Neural cell (in vitro differentiated cells): Measurements from ENCODE around the gene RBMS3. TPM values are rescaled to one million over a fixed set of nuclear protein-coding genes. Genes with fewer than 3 reads are reported as not detected.

Experiments
- H2AFZ ChIP-seq: fragments of 200-600, 300-800 bp; sonication (generic), shearing (Covaris generic); 2 replicates; pipeline ENCODE4 v1.6.0; 2014; ENCODE audit warnings: low read depth, mild to moderate bottlenecking, antibody characterized with exemption, low read length, moderate library complexity
- H3F3A ChIP-seq: fragments of 200-600 bp; shearing (Covaris generic); 2 replicates; pipeline ENCODE4 v1.6.1; 2016; ENCODE audit warnings: mild to moderate bottlenecking, moderate library complexity, mixed read lengths, antibody characterized with exemption, low read length; ENCODE audit not compliant: insufficient read depth, poor library complexity, severe bottlenecking
- H3K27ac ChIP-seq: fragments of 200-600, 300-800 bp; sonication (generic), shearing (Covaris generic); 2 replicates; pipeline ENCODE4 v1.5.1; 2014; ENCODE audit warnings: mild to moderate bottlenecking, low read length, moderate library complexity
- H3K27me3 ChIP-seq: fragments of 300-800, 200-600 bp; sonication (generic), shearing (Covaris generic); 2 replicates; pipeline ENCODE4 v1.6.0; 2014; ENCODE audit warnings: mild to moderate bottlenecking, low read depth, low read length, moderate library complexity; ENCODE audit not compliant: insufficient read depth
- H3K36me3 ChIP-seq: fragments of 300-800, 200-600 bp; sonication (generic), shearing (Covaris generic); 2 replicates; pipeline ENCODE4 v1.5.1; 2014; ENCODE audit warnings: mild to moderate bottlenecking, antibody characterized with exemption, low read length, moderate library complexity; ENCODE audit not compliant: insufficient read depth
- H3K4me2 ChIP-seq: fragments of 300-800, 200-600 bp; sonication (generic), shearing (Covaris generic); 2 replicates; pipeline ENCODE4 v1.6.0; 2014; ENCODE audit warnings: mild to moderate bottlenecking, low read length
- H3K4me3 ChIP-seq: fragments of 300-800, 200-600 bp; sonication (generic), shearing (Covaris generic); 2 replicates; pipeline ENCODE4 v1.5.1; 2014; ENCODE audit warnings: mild to moderate bottlenecking, low read length, moderate library complexity
- H3K79me2 ChIP-seq: fragments of 200-600 bp; shearing (Covaris generic); replicated peaks from 2 replicates; pipeline ENCODE4 v1.6.0; 2014; ENCODE audit warnings: mild to moderate bottlenecking, low read length, moderate library complexity; ENCODE audit not compliant: insufficient read depth
- H3K9ac ChIP-seq: fragments of 300-800, 200-600 bp; sonication (generic), shearing (Covaris generic); 2 replicates; pipeline ENCODE4 v1.6.1; 2016; ENCODE audit warnings: mild to moderate bottlenecking, low read length, mixed read lengths
- H3K9me2 ChIP-seq: fragments of 200-600 bp; shearing (Covaris generic); 2 replicates; pipeline ENCODE4 v1.6.1; 2016; ENCODE audit warnings: mild to moderate bottlenecking, low read length, mixed read lengths; ENCODE audit not compliant: insufficient read depth
- H3K9me3 ChIP-seq: fragments of 200-600, 300-800 bp; sonication (generic), shearing (Covaris generic); 2 replicates; pipeline ENCODE4 v1.6.1; 2016; ENCODE audit warnings: mild to moderate bottlenecking, mixed run types, low read length, moderate library complexity, mixed read lengths
- H4K20me1 ChIP-seq: fragments of 200-600 bp; shearing (Covaris generic); 2 replicates; pipeline ENCODE4 v1.6.1; 2016; ENCODE audit warnings: mild to moderate bottlenecking, mixed run types; ENCODE audit not compliant: insufficient read depth
- EP300 ChIP-seq: fragments of 450-650 bp; conservative IDR thresholded peaks from 2 replicates; pipeline ENCODE4 v1.6.1; 2014; ENCODE audit warnings: antibody characterized with exemption, mild to moderate bottlenecking, moderate library complexity; ENCODE audit not compliant: poor library complexity, severe bottlenecking
- EZH2 ChIP-seq: fragments of 200-600, 300-800 bp; shearing (Covaris generic), sonication (generic); IDR thresholded peaks from 2 replicates; pipeline ENCODE4 v1.6.1; 2014; ENCODE audit warnings: antibody characterized with exemption, low read length, borderline replicate concordance, mild to moderate bottlenecking; ENCODE audit not compliant: insufficient read depth, poor library complexity, severe bottlenecking
- MXI1 ChIP-seq: fragments of 450-650 bp; conservative IDR thresholded peaks from 2 replicates; pipeline ENCODE4 v1.6.1; 2014; ENCODE audit warnings: antibody characterized with exemption, mild to moderate bottlenecking; ENCODE audit not compliant: poor library complexity, severe bottlenecking
- POLR2AphosphoS5 ChIP-seq: IDR thresholded peaks from 2 replicates; pipeline ENCODE4 v1.6.1; 2012
- RAD21 ChIP-seq: fragments of 450-650 bp; conservative IDR thresholded peaks from 2 replicates; pipeline ENCODE4 v1.6.1; 2014; ENCODE audit warnings: antibody characterized with exemption, mild to moderate bottlenecking, moderate library complexity
- SMC3 ChIP-seq: fragments of 450-650 bp; conservative IDR thresholded peaks from 2 replicates; pipeline ENCODE4 v1.6.1; 2014; ENCODE audit warnings: antibody characterized with exemption, mild to moderate bottlenecking, moderate library complexity; ENCODE audit not compliant: poor library complexity
- TAF1 ChIP-seq: IDR thresholded peaks from 2 replicates; pipeline ENCODE4 v1.6.1; 2012; ENCODE audit warnings: low read depth
- polyA plus RNA-seq: library from polyadenylated mRNA; depleted of rRNA; stranded (reverse); fragments of >200 nt; gene quantifications from 2 replicates; pipeline ENCODE4 v1.2.3, GENCODE V29; 2014
- TF ChIP-seq, protein P1 (sequence below): fragments of 450-650 bp; IDR thresholded peaks from 2 replicates; pipeline ENCODE4 v1.5.1; 2014; ENCODE audit warnings: antibody characterized with exemption, mild to moderate bottlenecking, moderate library complexity; ENCODE audit not compliant: poor library complexity, severe bottlenecking
- TF ChIP-seq, protein P2 (sequence below): IDR thresholded peaks from 2 replicates; pipeline ENCODE4 v1.6.1; 2012; ENCODE audit warnings: borderline replicate concordance

RBMS3 gene
- polyA plus RNA-seq, 1 donor from 2014 or later = 0.53 TPM

DNA sequence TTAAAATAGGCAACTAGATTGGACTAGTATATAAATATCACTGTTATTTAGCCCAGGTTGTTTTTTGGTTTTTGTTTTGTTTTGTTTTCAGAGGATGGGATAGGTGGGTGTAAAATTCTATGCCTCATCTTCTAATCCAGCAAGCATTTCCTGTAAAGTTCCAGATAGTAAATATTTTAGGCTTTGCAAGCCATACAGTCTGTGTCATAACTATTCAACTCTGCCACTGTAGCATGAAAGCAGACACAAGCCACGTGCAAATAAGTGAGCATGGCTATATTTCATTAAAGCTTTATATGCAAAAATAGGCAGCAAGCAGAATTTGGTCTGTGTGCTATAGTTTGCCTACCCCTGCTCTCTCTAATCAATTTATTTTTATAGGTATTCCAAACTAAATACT is 668.3 kb downstream of the RBMS3 start:
- H3K4me2 ChIP-seq = no peak overlapping the region
- H3K27me3 ChIP-seq = no peaks in the 10 kb centered on the region
- no peaks in the 10 kb centered on the region for H3K79me2 ChIP-seq
- H3F3A ChIP-seq = no peaks in the 10 kb centered on the region
- H3K9me2 ChIP-seq = no peaks in the 10 kb centered on the region
- no peaks in the 10 kb centered on the region for H3K36me3 ChIP-seq
- TF ChIP-seq, protein P1, sequence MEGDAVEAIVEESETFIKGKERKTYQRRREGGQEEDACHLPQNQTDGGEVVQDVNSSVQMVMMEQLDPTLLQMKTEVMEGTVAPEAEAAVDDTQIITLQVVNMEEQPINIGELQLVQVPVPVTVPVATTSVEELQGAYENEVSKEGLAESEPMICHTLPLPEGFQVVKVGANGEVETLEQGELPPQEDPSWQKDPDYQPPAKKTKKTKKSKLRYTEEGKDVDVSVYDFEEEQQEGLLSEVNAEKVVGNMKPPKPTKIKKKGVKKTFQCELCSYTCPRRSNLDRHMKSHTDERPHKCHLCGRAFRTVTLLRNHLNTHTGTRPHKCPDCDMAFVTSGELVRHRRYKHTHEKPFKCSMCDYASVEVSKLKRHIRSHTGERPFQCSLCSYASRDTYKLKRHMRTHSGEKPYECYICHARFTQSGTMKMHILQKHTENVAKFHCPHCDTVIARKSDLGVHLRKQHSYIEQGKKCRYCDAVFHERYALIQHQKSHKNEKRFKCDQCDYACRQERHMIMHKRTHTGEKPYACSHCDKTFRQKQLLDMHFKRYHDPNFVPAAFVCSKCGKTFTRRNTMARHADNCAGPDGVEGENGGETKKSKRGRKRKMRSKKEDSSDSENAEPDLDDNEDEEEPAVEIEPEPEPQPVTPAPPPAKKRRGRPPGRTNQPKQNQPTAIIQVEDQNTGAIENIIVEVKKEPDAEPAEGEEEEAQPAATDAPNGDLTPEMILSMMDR = no peak
- TF ChIP-seq EZH2 = no peak
- no peak overlapping the region for H3K4me3 ChIP-seq
- H3K9ac ChIP-seq = no peak overlapping the region
- H3K27ac ChIP-seq = no peak overlapping the region
- H2AFZ ChIP-seq = no peak overlapping the region
- H3K9me3 ChIP-seq = no peaks in the 10 kb centered on the region
- H4K20me1 ChIP-seq = no peaks in the 10 kb centered on the region

DNA sequence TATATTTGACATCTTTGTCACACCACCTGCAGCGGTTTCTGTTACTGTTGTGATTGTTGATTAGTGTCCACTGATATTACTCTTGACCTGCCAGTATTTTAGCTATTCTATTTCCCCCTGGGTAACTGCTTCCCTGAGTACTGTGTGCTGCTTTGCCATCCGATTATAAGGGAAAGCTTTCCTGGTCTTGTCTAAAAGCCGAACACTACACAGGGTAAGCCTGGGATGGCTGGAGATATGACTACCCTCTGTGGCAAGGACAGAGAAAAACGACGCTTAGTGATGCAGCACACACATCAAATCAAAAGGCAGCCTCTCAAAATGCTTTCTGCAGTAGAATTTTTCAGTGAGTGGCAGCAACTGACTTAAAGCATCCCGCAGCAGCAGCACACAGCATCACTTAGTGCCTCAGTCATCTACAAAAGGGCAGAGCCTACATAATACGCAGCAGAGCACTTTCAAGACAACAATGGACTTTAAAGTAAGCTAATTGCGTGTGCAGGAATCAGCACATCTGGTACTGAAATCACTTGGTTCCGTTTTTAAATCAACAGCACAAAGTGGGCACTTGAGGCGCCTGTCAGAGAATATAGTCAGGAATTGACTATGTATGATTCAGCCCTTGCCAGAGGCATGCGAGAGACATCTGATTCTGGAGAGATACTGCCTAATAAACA is 669.2 kb downstream of the RBMS3 start:
- H3K36me3 ChIP-seq = no peaks in the 10 kb centered on the region
- H3K9me2 ChIP-seq = no peaks in the 10 kb centered on the region
- no peak overlapping the region for H3K4me2 ChIP-seq
- no peaks in the 10 kb centered on the region for H3K79me2 ChIP-seq
- no peaks in the 10 kb centered on the region for H3F3A ChIP-seq
- no peak overlapping the region for H3K4me3 ChIP-seq
- H3K27ac ChIP-seq = no peak overlapping the region
- H4K20me1 ChIP-seq = no peaks in the 10 kb centered on the region
- H3K9me3 ChIP-seq = no peaks in the 10 kb centered on the region
- no peak overlapping the region for H3K9ac ChIP-seq
- no peak overlapping the region for H2AFZ ChIP-seq
- peak; percentile 21 for TF ChIP-seq POLR2AphosphoS5
- no peak for TF ChIP-seq SMC3
- TF ChIP-seq EP300 = peak; percentile 43
- H3K27me3 ChIP-seq = no peaks in the 10 kb centered on the region

DNA sequence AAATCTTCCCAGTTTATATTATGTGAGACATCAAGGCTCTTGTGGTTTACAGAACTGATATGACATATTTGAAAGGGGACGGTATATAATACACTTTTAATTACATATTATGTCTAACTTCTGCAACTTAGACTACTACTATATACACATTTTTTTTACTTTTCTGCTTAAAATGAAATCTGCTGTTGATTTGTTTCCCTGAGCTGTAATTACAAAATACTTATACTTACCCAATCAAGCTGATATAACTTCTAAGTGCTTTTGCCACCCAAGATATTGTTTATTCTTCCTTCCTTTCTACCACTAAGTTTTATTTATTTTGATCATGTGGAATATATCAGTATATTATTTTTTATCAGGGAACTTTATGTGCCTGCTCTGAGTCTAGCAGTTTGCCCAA is 671.6 kb downstream of the RBMS3 start:
- no peak overlapping the region for H3K4me2 ChIP-seq
- no peaks in the 10 kb centered on the region for H3K36me3 ChIP-seq
- no peaks in the 10 kb centered on the region for H3K9me2 ChIP-seq
- H3K9ac ChIP-seq = no peak overlapping the region
- no peaks in the 10 kb centered on the region for H3K9me3 ChIP-seq
- H3K27ac ChIP-seq = no peak overlapping the region
- no peak overlapping the region for H2AFZ ChIP-seq
- H4K20me1 ChIP-seq = no peaks in the 10 kb centered on the region
- TF ChIP-seq RAD21 (no peak), MXI1 (no peak), SMC3 (no peak), EZH2 (no peak), TAF1 (no peak), POLR2AphosphoS5 (no peak), EP300 (no peak)
- TF ChIP-seq, protein P2, sequence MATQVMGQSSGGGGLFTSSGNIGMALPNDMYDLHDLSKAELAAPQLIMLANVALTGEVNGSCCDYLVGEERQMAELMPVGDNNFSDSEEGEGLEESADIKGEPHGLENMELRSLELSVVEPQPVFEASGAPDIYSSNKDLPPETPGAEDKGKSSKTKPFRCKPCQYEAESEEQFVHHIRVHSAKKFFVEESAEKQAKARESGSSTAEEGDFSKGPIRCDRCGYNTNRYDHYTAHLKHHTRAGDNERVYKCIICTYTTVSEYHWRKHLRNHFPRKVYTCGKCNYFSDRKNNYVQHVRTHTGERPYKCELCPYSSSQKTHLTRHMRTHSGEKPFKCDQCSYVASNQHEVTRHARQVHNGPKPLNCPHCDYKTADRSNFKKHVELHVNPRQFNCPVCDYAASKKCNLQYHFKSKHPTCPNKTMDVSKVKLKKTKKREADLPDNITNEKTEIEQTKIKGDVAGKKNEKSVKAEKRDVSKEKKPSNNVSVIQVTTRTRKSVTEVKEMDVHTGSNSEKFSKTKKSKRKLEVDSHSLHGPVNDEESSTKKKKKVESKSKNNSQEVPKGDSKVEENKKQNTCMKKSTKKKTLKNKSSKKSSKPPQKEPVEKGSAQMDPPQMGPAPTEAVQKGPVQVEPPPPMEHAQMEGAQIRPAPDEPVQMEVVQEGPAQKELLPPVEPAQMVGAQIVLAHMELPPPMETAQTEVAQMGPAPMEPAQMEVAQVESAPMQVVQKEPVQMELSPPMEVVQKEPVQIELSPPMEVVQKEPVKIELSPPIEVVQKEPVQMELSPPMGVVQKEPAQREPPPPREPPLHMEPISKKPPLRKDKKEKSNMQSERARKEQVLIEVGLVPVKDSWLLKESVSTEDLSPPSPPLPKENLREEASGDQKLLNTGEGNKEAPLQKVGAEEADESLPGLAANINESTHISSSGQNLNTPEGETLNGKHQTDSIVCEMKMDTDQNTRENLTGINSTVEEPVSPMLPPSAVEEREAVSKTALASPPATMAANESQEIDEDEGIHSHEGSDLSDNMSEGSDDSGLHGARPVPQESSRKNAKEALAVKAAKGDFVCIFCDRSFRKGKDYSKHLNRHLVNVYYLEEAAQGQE = no peak
- TF ChIP-seq, protein P1 = no peak
- no peaks in the 10 kb centered on the region for H3K79me2 ChIP-seq
- no peaks in the 10 kb centered on the region for H3F3A ChIP-seq
- no peaks in the 10 kb centered on the region for H3K27me3 ChIP-seq
- H3K4me3 ChIP-seq = no peak overlapping the region
